Measurements from ENCODE around the gene BTN3A1. TPM values are rescaled to one million over a fixed set of nuclear protein-coding genes. Genes with fewer than 3 reads are reported as not detected.
"Not testable (repeated sequence)": the region's sequence is repeated elsewhere in the genome, so short reads cannot be mapped to it uniquely, and the experiment has no call there.

The BTN3A1 gene
- total RNA-seq, 1 experiment from 2014 or later = 5.4 TPM

DNA sequence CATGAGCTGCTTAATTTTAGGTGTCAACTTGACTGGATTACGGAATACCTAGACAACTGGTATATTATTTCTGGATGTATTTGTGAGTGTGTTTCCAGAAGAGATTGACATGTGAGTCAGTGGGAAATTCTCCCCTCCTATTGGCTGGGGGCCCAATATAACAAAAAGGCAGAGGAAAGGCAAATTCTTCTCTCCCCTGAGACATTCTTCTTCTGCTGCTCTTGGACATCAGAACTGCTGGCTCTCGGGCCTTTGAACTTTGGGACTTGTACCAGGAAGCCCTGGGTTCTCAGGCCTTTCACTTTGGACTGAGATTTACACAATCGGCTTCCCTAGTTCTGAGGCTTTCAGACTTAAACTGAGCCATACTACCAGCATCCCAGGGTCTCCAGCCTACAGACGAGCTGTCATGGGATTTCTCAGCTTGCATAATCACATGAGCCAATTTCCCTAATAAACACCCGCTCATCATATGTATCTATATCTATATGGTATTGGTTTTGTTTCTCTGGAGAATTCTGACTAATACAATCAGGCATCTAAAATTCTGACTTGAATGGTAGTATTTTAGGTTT lies 30.6 kb downstream of the BTN3A1 start:
- no peaks in the 10 kb centered on the region for H3F3A ChIP-seq (ENCODE audit: low read length, unreplicated experiment)
- H3K36me3 ChIP-seq (ENCODE audit: low read depth, low read length) = peaks cover 10% of the 10 kb centered on the region
- POLR2A ChIA-PET (ENCODE audit: unreplicated experiment) = no interaction called here
- no peak overlapping the region for H3K27ac ChIP-seq (ENCODE audit: low read length)
- no peak overlapping the region for H3K4me3 ChIP-seq (ENCODE audit: low read length)
- peaks cover 5% of the 10 kb centered on the region; the same call in 1 of the 2 replicates for H3K9me3 ChIP-seq (ENCODE audit: low read length)
- CTCF ChIA-PET = no interaction called here
- no peak overlapping the region for H3K9ac ChIP-seq (ENCODE audit: low read length)
- H3K79me2 ChIP-seq (ENCODE audit: low read length) = no peaks in the 10 kb centered on the region
- H4K20me1 ChIP-seq (ENCODE audit: low read length) = no peaks in the 10 kb centered on the region
- no peaks in the 10 kb centered on the region for H3K4me1 ChIP-seq (ENCODE audit: insufficient read depth, low read length)
- H3K27me3 ChIP-seq (ENCODE audit: low read length) = no peaks in the 10 kb centered on the region
- no peak overlapping the region for H2AFZ ChIP-seq (ENCODE audit: low read length)
- H3K4me2 ChIP-seq (ENCODE audit: low read length) = no peak overlapping the region
- ATAC-seq (no peak), DNase-seq (no peak)
- intact Hi-C loops (cut with micrococcal nuclease) = no loop called here
- TF ChIP-seq EZH2 (IDR thresholded peaks at IDR 0.05; ENCODE audit: low read length, unreplicated experiment) (no peak), EZH2phosphoT487 (IDR thresholded peaks at IDR 0.05; ENCODE audit: borderline replicate concordance, low read length) (no peak), CTCF (conservative IDR thresholded peaks at IDR 0.05; ENCODE audit: low read depth, low read length) (no peak)
- BruUV-seq (replicated peaks) = no TSS peak
- no peaks in the 10 kb centered on the region for H3K9me2 ChIP-seq (replicated peaks; ENCODE audit: low read length)

- BruUV-seq (replicated peaks); H4K20me1 ChIP-seq (ENCODE audit: low read length); H3K4me1 ChIP-seq (ENCODE audit: insufficient read depth, low read length); H3K9me3 ChIP-seq (ENCODE audit: low read length); DNase-seq; intact Hi-C loops (cut with micrococcal nuclease); POLR2A ChIA-PET (ENCODE audit: unreplicated experiment); ATAC-seq; H3K9ac ChIP-seq (ENCODE audit: low read length); H3K27ac ChIP-seq (ENCODE audit: low read length); H3K27me3 ChIP-seq (ENCODE audit: low read length); CTCF ChIA-PET; H3F3A ChIP-seq (ENCODE audit: low read length, unreplicated experiment); H3K79me2 ChIP-seq (ENCODE audit: low read length); H3K4me3 ChIP-seq (ENCODE audit: low read length); H3K9me2 ChIP-seq (replicated peaks; ENCODE audit: low read length); H3K4me2 ChIP-seq (ENCODE audit: low read length); H2AFZ ChIP-seq (ENCODE audit: low read length): not testable (repeated sequence)
- H3K36me3 ChIP-seq (ENCODE audit: low read depth, low read length) = peaks cover 10% of the 10 kb centered on the region
Observed at GRCh38 chr6:26433680-26434079, 31.6 kb downstream of the BTN3A1 start.

DNA sequence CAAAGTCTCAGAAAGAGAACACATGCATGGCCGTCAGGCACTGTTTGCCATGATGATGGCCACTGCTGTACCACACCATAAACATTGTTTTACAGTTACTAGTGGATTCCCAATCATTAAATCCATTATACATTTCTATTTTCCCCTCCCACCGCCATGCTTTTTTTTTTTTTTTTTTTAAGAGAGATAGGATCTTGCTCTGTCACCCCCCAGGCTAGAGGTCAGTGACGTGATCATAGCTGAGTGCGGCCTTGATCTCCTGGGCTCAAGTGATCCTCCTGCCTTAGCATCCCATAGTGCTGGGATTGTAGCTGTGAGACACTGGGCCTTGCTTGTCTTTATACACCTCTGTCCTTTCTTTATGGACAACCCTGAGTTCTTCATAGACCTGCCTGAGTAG lies 33.9 kb downstream of the BTN3A1 start:
- no peak for ATAC-seq
- Histone ChIP-seq H3K9me3 (ENCODE audit: low read length) (peaks cover 5% of the 10 kb centered on the region; the same call in 1 of the 2 replicates), H4K20me1 (ENCODE audit: low read length) (no peaks in the 10 kb centered on the region), H3K9ac (ENCODE audit: low read length) (no peak overlapping the region), H3K4me1 (ENCODE audit: insufficient read depth, low read length) (peaks cover 9% of the 10 kb centered on the region), H2AFZ (ENCODE audit: low read length) (no peak overlapping the region), H3F3A (ENCODE audit: low read length, unreplicated experiment) (no peaks in the 10 kb centered on the region), H3K79me2 (ENCODE audit: low read length) (no peaks in the 10 kb centered on the region), H3K27me3 (ENCODE audit: low read length) (no peaks in the 10 kb centered on the region), H3K27ac (ENCODE audit: low read length) (no peak overlapping the region), H3K4me3 (ENCODE audit: low read length) (no peak overlapping the region), H3K4me2 (ENCODE audit: low read length) (no peak overlapping the region), H3K36me3 (ENCODE audit: low read depth, low read length) (peaks cover 10% of the 10 kb centered on the region), H3K9me2 (replicated peaks; ENCODE audit: low read length) (no peaks in the 10 kb centered on the region)
- no TSS peak for BruUV-seq (replicated peaks)
- DNase-seq = no peak
- POLR2A ChIA-PET (ENCODE audit: unreplicated experiment) = no interaction called here
- TF ChIP-seq CTCF (conservative IDR thresholded peaks at IDR 0.05; ENCODE audit: low read depth, low read length) (no peak), EZH2 (IDR thresholded peaks at IDR 0.05; ENCODE audit: low read length, unreplicated experiment) (no peak)
- intact Hi-C loops (cut with micrococcal nuclease) = no loop called here
- CTCF ChIA-PET = no interaction called here
